GM18508 (cell line): ENCODE data around the gene HIF1AN.

Source experiments
- ATAC-seq: cut with Tn5 transposase; IDR thresholded peaks from one replicate; pipeline ENCODE4 v1.9.1; 2021; ENCODE audit warnings: moderate number of reproducible peaks; ENCODE audit not compliant: insufficient read depth, unreplicated experiment

The HIF1AN gene

GRCh38 chr10:100520811-100521210, 14.9 kb upstream of the HIF1AN start:
- no peak for ATAC-seq

DNA sequence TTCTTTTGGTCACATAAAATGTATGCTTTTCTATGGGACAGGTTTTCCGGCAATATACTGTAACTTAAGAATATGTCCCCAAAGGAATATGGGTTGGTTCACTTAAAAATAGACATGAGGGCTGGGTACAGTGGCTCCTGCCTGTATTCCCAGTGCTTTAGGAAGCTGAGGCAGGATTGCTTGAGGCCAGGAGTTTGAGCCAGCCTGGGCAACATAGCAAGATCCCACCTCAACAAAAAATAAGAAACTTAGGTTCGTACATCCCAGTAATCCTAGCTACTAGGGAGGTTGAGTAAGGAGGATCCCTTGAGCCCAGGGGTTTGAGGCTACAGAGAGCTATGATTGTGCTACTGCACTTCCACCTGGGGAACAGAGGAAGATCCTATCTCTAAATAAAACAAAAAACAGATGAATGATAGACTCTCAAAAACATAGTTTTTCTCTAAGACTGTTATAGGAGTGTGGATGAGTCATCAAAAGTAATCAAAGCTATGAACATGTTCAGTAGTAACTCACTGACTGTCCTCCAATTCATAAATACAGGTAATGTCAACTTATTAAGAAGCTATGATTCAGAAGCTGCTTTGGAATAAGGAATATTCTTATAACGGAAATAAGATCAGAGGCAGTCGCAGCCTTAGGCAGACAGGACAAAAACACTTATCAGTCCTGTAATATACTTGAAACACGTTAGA, 13.5 kb upstream of the HIF1AN start:
- ATAC-seq: no peak

- no peak for ATAC-seq
Measured at GRCh38 chr10:100522945-100523344, 12.8 kb upstream of the HIF1AN start.

DNA sequence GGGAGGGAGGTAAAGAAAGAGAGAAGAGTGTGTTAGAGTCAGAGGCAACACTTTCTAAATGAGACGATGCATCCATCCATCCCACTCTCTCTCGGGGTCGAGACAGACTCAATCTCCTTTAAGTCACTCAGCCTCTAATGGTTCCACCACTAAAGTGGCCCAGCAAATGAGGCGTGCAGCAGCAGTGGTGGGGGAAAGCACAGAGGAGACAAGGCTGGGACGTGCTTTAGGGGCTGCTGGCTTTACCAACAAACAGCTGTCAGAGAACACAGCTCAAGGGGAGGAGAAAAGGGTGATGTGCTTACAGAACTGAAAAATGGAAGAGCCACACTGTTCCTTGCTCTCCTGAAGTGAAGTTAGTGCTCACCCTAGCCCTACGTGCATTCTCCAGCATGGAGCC, 11.5 kb upstream of the HIF1AN start:
- no peak for ATAC-seq

- ATAC-seq: no peak
Measured at GRCh38 chr10:100524638-100525037, 11.1 kb upstream of the HIF1AN start.

GRCh38 chr10:100528123-100528886, 7.4 kb upstream of the HIF1AN start:
- ATAC-seq: no peak

GRCh38 chr10:100528921-100529474, 6.7 kb upstream of the HIF1AN start:
- ATAC-seq: no peak

DNA sequence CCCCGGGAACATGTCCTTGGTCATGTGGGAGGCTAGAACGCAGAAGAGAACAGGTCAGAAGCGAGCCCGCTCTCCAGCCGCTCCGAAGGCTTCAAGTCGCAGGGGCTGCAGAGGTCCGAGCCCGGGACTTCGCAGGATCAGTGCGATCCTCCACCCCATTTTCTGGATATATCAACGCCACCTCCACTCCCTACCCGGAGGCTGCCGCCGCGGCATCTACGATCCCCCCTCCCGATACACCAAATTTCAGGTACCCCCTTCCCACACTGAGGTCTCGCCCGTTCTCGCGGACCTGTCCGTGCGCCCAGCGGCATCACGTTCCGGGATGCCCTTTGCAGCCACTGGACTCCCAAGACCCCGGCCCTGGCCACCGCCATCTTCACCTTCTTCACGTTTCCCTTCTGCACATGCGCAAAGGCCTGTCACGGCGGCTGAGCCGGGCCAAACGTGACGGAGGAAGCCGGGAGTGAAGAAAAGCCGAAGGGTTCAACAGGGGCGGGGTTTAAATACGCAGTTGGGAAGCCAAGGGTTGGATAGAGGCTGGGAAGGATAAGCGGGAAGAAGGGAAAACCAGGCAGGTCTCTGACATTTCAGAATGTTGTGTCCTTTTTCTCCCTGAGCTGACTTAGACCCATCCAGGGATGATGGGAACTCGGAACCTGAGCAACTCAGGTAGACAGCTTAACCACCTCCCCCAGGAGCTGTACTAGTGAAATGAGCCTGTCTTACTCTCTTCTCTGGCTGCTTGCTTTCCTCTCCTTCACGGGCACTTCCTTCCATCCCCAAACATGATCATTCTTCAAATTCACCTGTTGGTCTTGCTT, 6.1 kb upstream of the HIF1AN start, which contains the start of gene NDUFB8:
Gene NDUFB8 (minus strand): TSS at position 397 of the 824 bp plus-strand sequence. CDS start 20 bp downstream, at position 377.
- ATAC-seq: no peak

DNA sequence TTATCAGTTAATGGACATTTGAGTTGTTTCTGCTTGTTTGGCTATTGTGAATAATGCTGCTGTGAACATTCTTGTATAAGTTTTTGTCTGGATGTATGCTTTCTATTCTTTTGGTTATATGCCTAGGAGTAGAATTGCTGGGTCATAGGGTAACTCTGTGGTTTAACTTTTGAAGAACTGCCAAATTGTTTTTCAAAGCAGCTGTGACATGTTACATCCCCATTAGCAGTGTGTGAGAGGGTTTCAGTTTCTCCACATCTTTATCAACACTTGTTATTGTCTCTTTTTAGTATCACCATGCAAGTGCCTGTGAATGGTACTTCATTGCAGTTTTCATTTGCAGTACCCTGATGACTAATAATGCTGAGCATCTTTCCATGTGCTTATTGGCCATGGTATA, 4.0 kb upstream of the HIF1AN start:
- no peak for ATAC-seq

DNA sequence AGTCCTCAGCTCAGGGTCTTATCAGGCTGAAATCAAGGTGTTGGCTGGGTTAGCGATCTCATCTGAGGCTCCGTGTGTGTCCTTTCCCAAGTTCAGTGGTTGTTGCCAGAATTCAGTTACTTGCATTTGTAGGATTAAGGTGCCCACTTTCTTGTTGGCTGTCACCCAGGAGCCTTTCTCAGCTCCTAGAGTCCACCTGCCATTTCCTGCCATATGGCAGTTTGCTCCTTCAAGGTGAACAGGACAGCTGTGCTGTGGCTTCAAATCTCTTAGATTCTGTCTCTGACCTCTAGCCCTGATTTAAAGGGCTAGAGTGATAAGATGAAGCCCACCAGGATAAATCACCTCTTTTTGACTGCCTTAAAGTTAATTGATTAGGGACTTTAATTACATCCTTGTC, 1.0 kb upstream of the HIF1AN start:
- ATAC-seq: no peak

DNA sequence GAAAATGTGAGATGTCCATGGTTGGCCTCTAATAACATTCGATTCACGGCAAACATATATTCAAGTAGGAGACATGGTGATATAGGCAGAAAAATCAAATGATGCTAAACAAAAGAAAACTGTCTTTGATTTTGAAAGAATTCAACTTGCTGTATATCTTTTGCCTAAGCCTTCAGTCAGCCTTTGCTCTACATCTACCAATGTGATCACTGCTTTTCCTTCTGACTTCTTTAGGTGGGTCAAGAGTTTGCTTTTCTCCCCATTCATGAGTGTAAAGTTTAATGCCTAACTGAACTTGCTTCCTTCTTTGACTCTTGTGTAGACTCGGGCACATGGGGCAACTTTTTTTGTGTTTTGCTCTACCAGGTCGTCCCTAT, 417 bp upstream of the HIF1AN start:
- ATAC-seq: no peak

DNA sequence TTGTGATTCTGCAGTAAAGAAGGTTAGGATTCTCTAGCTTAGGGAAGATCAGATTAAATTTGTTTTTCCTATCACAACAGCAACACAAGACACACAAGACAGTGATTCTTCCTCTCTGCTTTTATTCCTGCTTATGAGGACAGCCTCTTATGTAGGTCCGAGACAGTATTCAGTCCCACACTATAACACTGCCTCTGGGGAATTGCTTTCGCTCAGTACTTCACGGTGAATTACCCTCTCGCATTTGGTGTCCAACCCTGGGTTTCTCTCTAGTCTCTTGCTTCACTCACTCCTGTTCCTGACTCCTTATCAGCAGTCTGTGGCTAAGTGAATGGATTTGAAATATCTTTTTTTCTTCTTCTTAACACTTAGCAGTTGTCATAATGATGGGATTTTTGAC, 1.7 kb downstream of the HIF1AN start:
- no peak for ATAC-seq

DNA sequence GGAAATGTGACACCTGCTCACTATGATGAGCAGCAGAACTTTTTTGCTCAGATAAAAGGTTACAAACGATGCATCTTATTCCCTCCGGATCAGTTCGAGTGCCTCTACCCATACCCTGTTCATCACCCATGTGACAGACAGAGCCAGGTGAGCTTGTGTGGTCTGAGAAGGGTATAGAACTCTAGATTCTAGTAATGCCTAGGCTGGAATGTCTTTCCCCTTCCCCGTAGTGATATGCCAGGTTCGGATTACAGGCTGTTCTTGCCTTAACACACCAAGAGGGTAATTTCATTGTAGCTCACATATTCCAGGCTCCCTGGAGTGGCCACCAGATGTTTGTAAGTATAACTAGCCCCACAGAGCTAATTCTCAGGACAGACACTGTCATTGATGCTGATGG, 9.2 kb downstream of the HIF1AN start:
- ATAC-seq: no peak

GRCh38 chr10:100551196-100551595, 15.5 kb downstream of the HIF1AN start:
- no peak for ATAC-seq

DNA sequence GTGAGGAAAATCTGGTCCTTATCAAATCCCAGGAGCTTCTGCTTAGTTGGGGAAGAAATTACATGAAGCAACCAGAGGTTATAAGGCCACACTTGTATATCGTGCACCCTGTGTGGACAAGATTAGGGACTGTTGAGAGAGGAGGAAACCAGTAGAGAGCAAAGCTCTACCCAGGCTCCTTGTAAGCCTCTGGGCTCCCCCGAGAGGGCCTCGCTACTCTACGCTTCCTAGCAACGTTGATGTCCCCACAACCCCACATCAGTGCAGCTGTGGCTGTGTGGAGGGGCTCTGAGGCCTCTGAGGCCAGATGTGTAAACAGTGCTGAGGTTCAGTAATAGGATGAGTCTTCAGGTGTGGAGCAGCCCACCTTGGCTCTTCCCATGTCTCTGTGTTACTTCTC, 16.0 kb downstream of the HIF1AN start:
- no peak for ATAC-seq

- no peak for ATAC-seq
Measured at GRCh38 chr10:100553929-100554328, 18.2 kb downstream of the HIF1AN start.

GRCh38 chr10:100554902-100555301, 19.2 kb downstream of the HIF1AN start:
- ATAC-seq: no peak

DNA sequence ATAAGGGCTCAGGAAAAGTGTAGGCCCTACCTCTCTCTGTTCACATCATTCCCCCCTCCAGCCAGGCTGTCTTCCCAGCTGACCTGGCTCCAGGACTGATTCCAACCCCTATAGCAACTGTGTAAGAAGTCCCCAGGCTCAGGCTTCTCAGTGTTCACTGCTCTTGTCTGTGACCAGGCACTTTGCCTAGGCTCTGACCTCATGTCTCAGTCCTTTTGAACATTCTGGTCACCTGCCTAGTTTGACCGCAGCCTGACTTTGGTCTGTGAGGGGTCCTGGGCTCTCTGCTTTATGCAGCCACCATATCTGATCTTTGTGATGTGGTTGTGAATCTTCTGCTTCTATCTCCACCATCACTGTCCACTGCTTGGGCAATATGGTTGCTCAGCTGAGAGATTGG, 24.5 kb downstream of the HIF1AN start:
- ATAC-seq: no peak

- ATAC-seq: no peak
Measured at GRCh38 chr10:100561005-100561404, 25.3 kb downstream of the HIF1AN start.

GRCh38 chr10:100562008-100562672, 26.4 kb downstream of the HIF1AN start:
- no peak for ATAC-seq
